GM21825 (cell line): ENCODE data around the gene NAA80.
A peak's percentile ranks its signal among the peaks of the same experiment; 100 is the strongest.
"Not testable (repeated sequence)": the region's sequence is repeated elsewhere in the genome, so short reads cannot be mapped to it uniquely, and the experiment has no call there.

Source experiments
- ATAC-seq: cut with Tn5 transposase; IDR thresholded peaks from one replicate; pipeline ENCODE4 v1.9.1; 2021; ENCODE audit warnings: mild to moderate bottlenecking, moderate library complexity; ENCODE audit not compliant: unreplicated experiment

Gene NAA80

GRCh38 chr3:50272911-50273688 is 26.1 kb downstream of the NAA80 start:
- peak; percentile 73 for ATAC-seq

GRCh38 chr3:50272538-50272910 is 26.7 kb downstream of the NAA80 start:
- ATAC-seq = not testable (repeated sequence)

- ATAC-seq = no peak
Measured at GRCh38 chr3:50271314-50271936, 27.8 kb downstream of the NAA80 start.

GRCh38 chr3:50270422-50271224 is 28.6 kb downstream of the NAA80 start:
- no peak for ATAC-seq

- no peak for ATAC-seq
Measured at GRCh38 chr3:50269977-50270413, 29.2 kb downstream of the NAA80 start.

- no peak for ATAC-seq
Measured at GRCh38 chr3:50269460-50269859, 29.7 kb downstream of the NAA80 start.

GRCh38 chr3:50268703-50269451 is 30.3 kb downstream of the NAA80 start, which contains the start of gene SEMA3B:
Gene SEMA3B, plus strand, starts transcription at chr3:50269147. Its CDS starts 94 bp downstream, at chr3:50269241.
- no peak for ATAC-seq

GRCh38 chr3:50268276-50268675 is 30.9 kb downstream of the NAA80 start:
- no peak for ATAC-seq

GRCh38 chr3:50267280-50267913 is 31.8 kb downstream of the NAA80 start:
- no peak for ATAC-seq

- no peak for ATAC-seq
Measured at GRCh38 chr3:50266836-50267235, 32.4 kb downstream of the NAA80 start.

GRCh38 chr3:50266017-50266416 is 33.2 kb downstream of the NAA80 start:
- no peak for ATAC-seq

GRCh38 chr3:50265571-50265970 is 33.6 kb downstream of the NAA80 start:
- ATAC-seq = no peak

GRCh38 chr3:50264964-50265485 is 34.2 kb downstream of the NAA80 start:
- ATAC-seq = no peak

- no peak for ATAC-seq
Measured at GRCh38 chr3:50264383-50264963, 34.7 kb downstream of the NAA80 start.

GRCh38 chr3:50263478-50264382 is 35.5 kb downstream of the NAA80 start:
- no peak for ATAC-seq

GRCh38 chr3:50262778-50263177 is 36.4 kb downstream of the NAA80 start:
- no peak for ATAC-seq

GRCh38 chr3:50262200-50262599 is 37.0 kb downstream of the NAA80 start:
- not testable (repeated sequence) for ATAC-seq

- ATAC-seq = no peak
Measured at GRCh38 chr3:50261505-50261904, 37.7 kb downstream of the NAA80 start.
